DND-41 (cell line): ENCODE data around the gene SNN.

Experiments used
- ATAC-seq: fragments of 200-7000 bp; cut with Tn5 transposase; 3 replicates; pipeline ENCODE4 v1.9.1; 2021; ENCODE audit warnings: low read depth; ENCODE audit not compliant: insufficient read depth
- DNase-seq: peaks from one replicate; pipeline ENCODE4 v3.0.0-alpha.2; 2020
- H2AFZ ChIP-seq: 2 replicates; pipeline ENCODE4 v1.6.0; 2012; ENCODE audit warnings: low read depth, low read length
- H3K27ac ChIP-seq: 2 replicates; pipeline ENCODE4 v1.5.1; 2012; ENCODE audit warnings: low read length, inconsistent platforms
- H3K27me3 ChIP-seq: fragments of 200-600 bp; sonication (generic); 2 replicates; pipeline ENCODE4 v1.6.0; 2012; ENCODE audit warnings: low read length, mild to moderate bottlenecking, inconsistent platforms; ENCODE audit not compliant: insufficient read depth, poor library complexity
- H3K36me3 ChIP-seq: 2 replicates; pipeline ENCODE4 v1.5.1; 2012; ENCODE audit warnings: low read length, inconsistent platforms; ENCODE audit not compliant: insufficient read depth
- H3K4me1 ChIP-seq: 2 replicates; pipeline ENCODE4 v1.5.1; 2012; ENCODE audit warnings: mild to moderate bottlenecking, low read length; ENCODE audit not compliant: insufficient read depth
- H3K4me2 ChIP-seq: 2 replicates; pipeline ENCODE4 v1.6.0; 2012; ENCODE audit warnings: mild to moderate bottlenecking, moderate library complexity, low read length, inconsistent platforms; ENCODE audit not compliant: insufficient read depth
- H3K4me3 ChIP-seq, 2 experiments: fragments of 200-600 bp in 1 of 2; shearing (Covaris generic) in 1 of 2; 2 replicates each; pipeline ENCODE4 v1.5.1; 2012 to 2016; ENCODE audit warnings: inconsistent platforms in 2 of 2, low read length in 2 of 2, mild to moderate bottlenecking in 2 of 2, low read depth in 1 of 2, moderate library complexity in 1 of 2
- H3K79me2 ChIP-seq: 2 replicates; pipeline ENCODE4 v1.6.0; 2012; ENCODE audit warnings: low read length, inconsistent platforms; ENCODE audit not compliant: insufficient read depth
- H3K9ac ChIP-seq: 2 replicates; pipeline ENCODE4 v1.6.0; 2012; ENCODE audit warnings: low read depth, mild to moderate bottlenecking, inconsistent platforms, low read length, moderate library complexity
- H3K9me3 ChIP-seq: 2 replicates; pipeline ENCODE4 v1.5.1; 2012; ENCODE audit warnings: low read length, moderate library complexity, mild to moderate bottlenecking, inconsistent platforms; ENCODE audit not compliant: insufficient read depth, severe bottlenecking
- H4K20me1 ChIP-seq: 2 replicates; pipeline ENCODE4 v1.6.0; 2012; ENCODE audit warnings: low read length; ENCODE audit not compliant: insufficient read depth
- CTCF ChIP-seq: IDR thresholded peaks from 2 replicates; pipeline ENCODE4 v1.5.1; 2012; ENCODE audit warnings: borderline replicate concordance, low read length, moderate library complexity, mild to moderate bottlenecking; ENCODE audit not compliant: poor library complexity, severe bottlenecking; ENCODE audit errors: extremely low read depth
- EZH2 ChIP-seq: IDR thresholded peaks from 3 replicates; pipeline ENCODE4 v1.6.1; 2012; ENCODE audit warnings: borderline replicate concordance, low read depth, mild to moderate bottlenecking, moderate library complexity, low read length, inconsistent platforms; ENCODE audit not compliant: severe bottlenecking

Gene SNN

GRCh38 chr16:11719171-11719570 lies 50.9 kb downstream of the SNN start:
- Histone ChIP-seq H3K4me1 (no peaks in the 10 kb centered on the region), H3K36me3 (peaks cover 49% of the 10 kb centered on the region)

GRCh38 chr16:11719762-11720161 lies 51.5 kb downstream of the SNN start:
- H3K79me2 ChIP-seq: no peaks in the 10 kb centered on the region
- DNase-seq (no peak), ATAC-seq (no peak)
- H3K27me3 ChIP-seq: no peaks in the 10 kb centered on the region
- peaks cover 52% of the 10 kb centered on the region for H3K36me3 ChIP-seq
- H3K9ac ChIP-seq: no peak overlapping the region
- H2AFZ ChIP-seq: no peak overlapping the region
- H3K27ac ChIP-seq: no peak overlapping the region
- H3K4me1 ChIP-seq: no peaks in the 10 kb centered on the region
- no peak overlapping the region for H3K4me2 ChIP-seq
- H3K4me3 ChIP-seq: no peak overlapping the region
- H3K9me3 ChIP-seq: no peaks in the 10 kb centered on the region
- TF ChIP-seq CTCF: no peak
- H4K20me1 ChIP-seq: 0 out of 2 replicates have a peak, but pooled peaks cover 4% of the 10 kb centered on the region

More at GRCh38 chr16:11719171-11719570, 50.9 kb downstream of the SNN start:
- no peak for TF ChIP-seq EZH2
- TF ChIP-seq CTCF: no peak
- no peak for ATAC-seq
- no peaks in the 10 kb centered on the region for H3K27me3 ChIP-seq
- DNase-seq: no peak
- H3K9ac ChIP-seq: no peak overlapping the region
- H3K4me2 ChIP-seq: no peak overlapping the region
- H3K4me3 ChIP-seq: no peak overlapping the region
- H4K20me1 ChIP-seq: 0 out of 2 replicates have a peak, but pooled peaks cover 4% of the 10 kb centered on the region
- no peak overlapping the region for H2AFZ ChIP-seq
- no peaks in the 10 kb centered on the region for H3K79me2 ChIP-seq
- H3K9me3 ChIP-seq: no peaks in the 10 kb centered on the region
- H3K27ac ChIP-seq: no peak overlapping the region

GRCh38 chr16:11721781-11722467 lies 53.7 kb downstream of the SNN start:
- H3K27me3 ChIP-seq: no peaks in the 10 kb centered on the region
- peaks cover 67% of the 10 kb centered on the region for H3K36me3 ChIP-seq

More at GRCh38 chr16:11721781-11722467, 53.7 kb downstream of the SNN start:
- DNase-seq (no peak), ATAC-seq (no peak)
- no peak overlapping the region for H3K27ac ChIP-seq
- H2AFZ ChIP-seq: no peak overlapping the region
- H4K20me1 ChIP-seq: 0 out of 2 replicates have a peak, but pooled peaks cover 4% of the 10 kb centered on the region
- 0 out of 2 replicates have a peak, but pooled peaks cover 2% of the 10 kb centered on the region for H3K79me2 ChIP-seq
- H3K9me3 ChIP-seq: no peaks in the 10 kb centered on the region
- no peak overlapping the region for H3K4me3 ChIP-seq
- no peak overlapping the region for H3K9ac ChIP-seq
- H3K4me1 ChIP-seq: no peaks in the 10 kb centered on the region
- H3K4me2 ChIP-seq: no peak overlapping the region
- TF ChIP-seq EZH2 (no peak), CTCF (no peak)
